Suprapubic skin (tissue), 4 donors: ENCODE measurements around the gene BECN2. TPM values are rescaled to one million over a fixed set of nuclear protein-coding genes. Genes with fewer than 3 reads are reported as not detected.

Experiments
- DNase-seq, 2 donors: peaks; one replicate each; pipeline ENCODE4 v3.0.0-alpha.2; 2019; ENCODE audit warnings: low spot score in 2 of 2
- H3K27ac ChIP-seq: fragments of 200-600 bp; sonication (generic); one replicate; pipeline ENCODE4 v1.5.1; 2019
- H3K27me3 ChIP-seq: fragments of 200-600 bp; sonication (generic); one replicate; pipeline ENCODE4 v1.5.1; 2019
- H3K36me3 ChIP-seq: fragments of 200-600 bp; sonication (generic); one replicate; pipeline ENCODE4 v1.5.1; 2019
- H3K4me1 ChIP-seq: fragments of 200-600 bp; sonication (generic); one replicate; pipeline ENCODE4 v1.5.1; 2019
- H3K4me3 ChIP-seq: fragments of 200-600 bp; sonication (generic); one replicate; pipeline ENCODE4 v1.5.1; 2019; ENCODE audit warnings: mild to moderate bottlenecking
- H3K9me3 ChIP-seq: fragments of 200-600 bp; sonication (generic); one replicate; pipeline ENCODE4 v1.5.1; 2019
- CTCF ChIP-seq, 2 donors: fragments of 200-600 bp in 1 of 2; fragments of 450-650 bp in 1 of 2; sonication (generic) in 1 of 2; IDR thresholded peaks; one replicate each; pipeline ENCODE4 v1.5.1; 2016 to 2019; ENCODE audit warnings: antibody characterized with exemption in 2 of 2, mild to moderate bottlenecking in 1 of 2, moderate library complexity in 1 of 2
- EP300 ChIP-seq: sonication (generic); formaldehyde crosslinking; IDR thresholded peaks from one replicate; pipeline ENCODE4 v1.6.1; 2017; ENCODE audit warnings: antibody characterized with exemption
- POLR2A ChIP-seq, 2 donors: fragments of 450-650 bp; IDR thresholded peaks; one replicate each; pipeline ENCODE4 v1.6.1; 2017; ENCODE audit warnings: antibody characterized with exemption in 2 of 2, mild to moderate bottlenecking in 2 of 2, moderate library complexity in 2 of 2
- POLR2AphosphoS5 ChIP-seq, 3 donors: sonication (generic); formaldehyde crosslinking; IDR thresholded peaks; one replicate each; pipeline ENCODE4 v1.6.1; 2017; ENCODE audit warnings: antibody characterized with exemption in 3 of 3
- WGBS: methylation state at CpG from one replicate; pipeline ENCODE4 v1.1.5; 2018; 5-methylcytosine and 5-hydroxymethylcytosine counted together
- total RNA-seq, 4 donors: library from RNA; depleted of rRNA; stranded (reverse); fragments of >200 nt; gene quantifications; one replicate each; pipeline ENCODE4 v1.1.0, GENCODE V29; 2016

BECN2 gene, protein sequence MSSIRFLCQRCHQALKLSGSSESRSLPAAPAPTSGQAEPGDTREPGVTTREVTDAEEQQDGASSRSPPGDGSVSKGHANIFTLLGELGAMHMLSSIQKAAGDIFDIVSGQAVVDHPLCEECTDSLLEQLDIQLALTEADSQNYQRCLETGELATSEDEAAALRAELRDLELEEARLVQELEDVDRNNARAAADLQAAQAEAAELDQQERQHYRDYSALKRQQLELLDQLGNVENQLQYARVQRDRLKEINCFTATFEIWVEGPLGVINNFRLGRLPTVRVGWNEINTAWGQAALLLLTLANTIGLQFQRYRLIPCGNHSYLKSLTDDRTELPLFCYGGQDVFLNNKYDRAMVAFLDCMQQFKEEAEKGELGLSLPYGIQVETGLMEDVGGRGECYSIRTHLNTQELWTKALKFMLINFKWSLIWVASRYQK
- total RNA-seq, result not detected

DNA sequence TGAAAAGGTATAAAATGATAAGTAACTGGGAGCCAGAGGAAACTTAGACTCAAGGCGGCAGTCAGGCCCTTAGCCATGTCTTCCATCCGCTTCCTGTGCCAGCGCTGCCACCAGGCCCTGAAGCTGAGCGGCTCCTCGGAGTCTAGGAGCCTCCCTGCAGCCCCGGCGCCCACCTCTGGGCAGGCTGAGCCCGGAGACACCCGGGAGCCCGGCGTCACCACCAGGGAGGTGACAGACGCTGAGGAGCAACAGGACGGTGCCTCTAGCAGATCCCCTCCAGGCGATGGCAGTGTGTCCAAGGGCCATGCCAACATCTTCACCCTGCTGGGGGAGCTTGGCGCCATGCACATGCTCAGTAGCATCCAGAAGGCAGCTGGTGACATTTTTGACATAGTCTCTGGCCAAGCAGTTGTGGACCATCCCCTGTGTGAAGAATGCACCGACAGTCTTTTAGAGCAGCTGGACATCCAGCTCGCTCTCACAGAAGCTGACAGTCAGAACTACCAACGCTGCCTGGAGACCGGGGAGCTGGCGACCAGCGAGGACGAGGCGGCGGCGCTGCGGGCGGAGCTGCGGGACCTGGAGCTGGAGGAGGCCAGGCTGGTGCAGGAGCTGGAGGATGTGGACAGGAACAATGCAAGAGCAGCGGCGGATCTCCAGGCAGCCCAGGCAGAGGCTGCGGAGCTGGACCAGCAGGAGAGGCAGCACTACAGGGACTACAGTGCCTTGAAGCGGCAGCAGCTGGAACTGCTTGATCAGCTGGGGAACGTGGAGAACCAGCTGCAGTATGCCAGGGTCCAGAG lies at the start of gene BECN2:
TSS of gene BECN2 (plus strand) at position 76 of the 803 bp plus-strand sequence. CDS start at position 76, 0 bp downstream.
- TF ChIP-seq CTCF (IDR thresholded peaks at IDR 0.05) (no peak), POLR2A (IDR thresholded peaks at IDR 0.05) (no peak), POLR2AphosphoS5 (IDR thresholded peaks at IDR 0.05) (no peak)
- H3K27ac ChIP-seq, result no peak within 1 kb of the TSS
- H3K36me3 ChIP-seq, result no peaks in the 10 kb centered on the region
- 92% methylated on average over 27 of the region's 33 CpGs for WGBS
- H3K4me3 ChIP-seq, result no peak within 1 kb of the TSS
- DNase-seq, result no peak
- no peaks in the 10 kb centered on the region for H3K9me3 ChIP-seq
- H3K27me3 ChIP-seq, result no peaks in the 10 kb centered on the region
- H3K4me1 ChIP-seq, result no peaks in the 10 kb centered on the region

DNA sequence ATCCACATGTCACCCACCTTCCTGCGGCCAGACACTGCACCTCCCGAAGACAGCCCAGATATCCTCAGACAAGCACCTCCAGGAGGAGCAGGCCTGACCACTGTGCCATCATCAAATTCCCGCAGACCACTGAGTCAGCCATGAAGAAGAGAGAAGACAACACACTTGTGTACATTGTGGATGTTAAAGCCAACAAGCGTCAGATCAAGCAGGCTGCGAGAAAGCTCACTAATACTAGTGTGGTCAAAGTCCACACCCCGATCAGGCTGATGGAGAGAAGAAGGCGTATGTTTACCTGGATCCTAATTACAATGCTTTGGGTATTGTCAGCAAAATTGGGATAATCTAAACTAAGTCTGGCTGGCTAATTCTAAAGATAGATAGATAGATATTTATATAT lies 41.4 kb upstream of the BECN2 start:
- TF ChIP-seq EP300, result no peak
- Histone ChIP-seq H3K9me3 (no peaks in the 10 kb centered on the region), H3K36me3 (no peaks in the 10 kb centered on the region), H3K4me1 (no peaks in the 10 kb centered on the region), H3K4me3 (no peak overlapping the region), H3K27ac (no peak overlapping the region), H3K27me3 (no peaks in the 10 kb centered on the region)
- WGBS, result 94% methylated on average over 7 of the region's 7 CpGs
- DNase-seq, result no peak

DNA sequence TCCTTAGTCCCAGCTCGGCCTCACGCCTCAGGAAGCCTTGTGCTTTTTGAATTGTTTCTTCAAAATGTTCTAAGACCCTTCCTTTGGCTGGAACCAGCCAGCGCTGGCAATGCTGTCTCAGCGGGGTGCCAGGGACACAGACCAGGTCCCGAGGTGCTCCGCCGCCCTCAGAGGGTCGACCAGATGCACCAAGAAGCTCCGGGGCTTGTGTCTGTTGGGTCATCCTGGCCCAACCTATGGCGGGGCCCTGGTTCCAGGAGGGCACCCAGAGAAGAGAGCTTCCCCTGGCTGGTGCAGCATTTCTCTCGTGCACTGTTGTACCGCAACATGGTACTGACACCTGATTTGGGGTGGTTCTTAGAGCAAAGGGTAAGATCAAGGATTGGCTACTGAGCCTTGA lies 40.1 kb upstream of the BECN2 start:
- Histone ChIP-seq H3K36me3 (no peaks in the 10 kb centered on the region), H3K27ac (no peak overlapping the region), H3K4me3 (no peak overlapping the region), H3K9me3 (no peaks in the 10 kb centered on the region), H3K4me1 (no peaks in the 10 kb centered on the region), H3K27me3 (no peaks in the 10 kb centered on the region)
- WGBS, result 87% methylated on average over 7 of the region's 12 CpGs
- no peak for DNase-seq
- TF ChIP-seq CTCF (IDR thresholded peaks at IDR 0.05), result no peak
- TF ChIP-seq POLR2AphosphoS5 (IDR thresholded peaks at IDR 0.05), result no peak
- TF ChIP-seq EP300, result no peak
- no peak for TF ChIP-seq POLR2A (IDR thresholded peaks at IDR 0.05)

GRCh38 chr1:241918879-241919278 lies 38.7 kb upstream of the BECN2 start:
- WGBS, result 64% methylated on average over 5 of the region's 5 CpGs
- no peaks in the 10 kb centered on the region for H3K4me1 ChIP-seq
- H3K27me3 ChIP-seq, result no peaks in the 10 kb centered on the region
- no peak overlapping the region for H3K4me3 ChIP-seq
- no peaks in the 10 kb centered on the region for H3K36me3 ChIP-seq
- no peak overlapping the region for H3K27ac ChIP-seq
- TF ChIP-seq POLR2AphosphoS5 (IDR thresholded peaks at IDR 0.05) (no peak), CTCF (IDR thresholded peaks at IDR 0.05) (no peak), EP300 (no peak)
- DNase-seq, result no peak
- no peaks in the 10 kb centered on the region for H3K9me3 ChIP-seq

- TF ChIP-seq POLR2AphosphoS5 (IDR thresholded peaks at IDR 0.05), result no peak
- no peak for TF ChIP-seq CTCF (IDR thresholded peaks at IDR 0.05)
- no peak for TF ChIP-seq EP300
- TF ChIP-seq POLR2A (IDR thresholded peaks at IDR 0.05), result no peak
- Histone ChIP-seq H3K27me3 (no peaks in the 10 kb centered on the region), H3K36me3 (no peaks in the 10 kb centered on the region), H3K9me3 (no peaks in the 10 kb centered on the region), H3K4me1 (no peaks in the 10 kb centered on the region), H3K27ac (no peak overlapping the region), H3K4me3 (no peak overlapping the region)
- DNase-seq, result no peak
- WGBS, result 90% methylated on average over 10 of the region's 10 CpGs
Measured at GRCh38 chr1:241924080-241924808, 33.3 kb upstream of the BECN2 start.
